ENCODE results near the gene ARHGAP24. TPM values are rescaled to one million over a fixed set of nuclear protein-coding genes. Genes with fewer than 3 reads are reported as not detected.
A peak's percentile ranks its signal among the peaks of the same experiment; 100 is the strongest.

The ARHGAP24 gene
- total and polyA plus RNA-seq, 2 donors (not counting 1 experiment from before 2014, with no cell fraction given) = 48.4 to 141 TPM

GRCh38 chr4:85703096-85703495 lies 228.1 kb downstream of the ARHGAP24 start:
- peaks cover 63 to 64% of the 10 kb centered on the region in 2 donors for H3K4me1 ChIP-seq (ENCODE audit: control insufficient read depth in 2 of 2, insufficient read depth in 2 of 2, low read length in 2 of 2)
- ChIA-PET CTCF (interaction anchor here (1.4 kb wide), 1 partner anchor 45 kb away, joined by 6 read pairs; no protein-coding TSS in a partner anchor), POLR2A (interaction anchor here (1.2 to 1.4 kb wide), 2 partner anchors 14 to 39 kb away, joined by 3 to 4 read pairs; no protein-coding TSS in a partner anchor)
- peak overlapping the region; percentile 69 for H3K4me2 ChIP-seq (replicated peaks; ENCODE audit: low read depth, low read length, poor library complexity, severe bottlenecking)
- H4K20me1 ChIP-seq (ENCODE audit: control insufficient read depth, insufficient read depth, low read length, poor library complexity, severe bottlenecking) = no peaks in the 10 kb centered on the region
- Mint-ChIP-seq H3K4me1 (peaks cover 68% of the 10 kb centered on the region), H3K27me3 (no peaks in the 10 kb centered on the region), H3K4me3 (peak overlapping the region; percentile 76), H3K27ac (peak overlapping the region; percentile 93), H3K9me3 (ENCODE audit: insufficient read depth) (peaks cover 2% of the 10 kb centered on the region)
- peak overlapping the region; percentile 86 to 95 for H3K27ac ChIP-seq (ENCODE audit: low read length in 2 of 2)
- peaks cover 3 to 4% of the 10 kb centered on the region in 2 experiments for H3K36me3 ChIP-seq (replicated peaks in 1 of 2; ENCODE audit: control extremely low read depth in 1 of 2, control insufficient read depth in 1 of 2, extremely low read depth in 1 of 2, insufficient read depth in 2 of 2, low read length in 1 of 2)
- intact Hi-C loops (cut with micrococcal nuclease) = loop anchor here (2.0 to 5.0 kb wide), 3 partner anchors 20 to 96 kb away; no protein-coding TSS in a partner anchor
- H3K4me3 ChIP-seq (ENCODE audit: control extremely low read depth in 1 of 5, extremely low read depth in 1 of 5, insufficient read depth in 1 of 5, low read depth in 2 of 5, low read length in 4 of 5) = peak overlapping the region in 1 of 5 experiments; percentile 21
- H3K9me3 ChIP-seq (ENCODE audit: control extremely low read depth in 1 of 3, control insufficient read depth in 2 of 3, insufficient read depth in 1 of 3, low read length in 2 of 3) = peaks cover 4 to 14% (median 5%) of the 10 kb centered on the region in 3 donors
- ATAC-seq (ENCODE audit: low read depth) (no peak), DNase-seq (peak; percentile 40)
- H3K79me2 ChIP-seq (ENCODE audit: control insufficient read depth, insufficient read depth, low read length) = peaks cover 41% of the 10 kb centered on the region
- peak overlapping the region; percentile 59 for H2AFZ ChIP-seq (ENCODE audit: insufficient read depth, low read depth, low read length, poor library complexity, severe bottlenecking)
- WGBS (ENCODE audit: insufficient coverage) = 0% methylated on average over 1 of the region's 3 CpGs
- TF ChIP-seq CTCF (IDR thresholded peaks at IDR 0.05) (no peak), EZH2 (IDR thresholded peaks at IDR 0.05; ENCODE audit: borderline replicate concordance, insufficient read depth, low read depth, low read length, poor library complexity, severe bottlenecking) (no peak)
- no peaks in the 10 kb centered on the region for H3K27me3 ChIP-seq (replicated peaks in 1 of 4; ENCODE audit: control extremely low read depth in 1 of 4, control insufficient read depth in 3 of 4, insufficient read depth in 4 of 4, low read length in 3 of 4)
- H3K9ac ChIP-seq (ENCODE audit: low read length) = peak overlapping the region; percentile 34

- peaks cover 2 to 7% (median 5%) of the 10 kb centered on the region in 3 donors for H3K9me3 ChIP-seq (ENCODE audit: control extremely low read depth in 1 of 3, control insufficient read depth in 2 of 3, insufficient read depth in 1 of 3, low read length in 2 of 3)
- H4K20me1 ChIP-seq (ENCODE audit: control insufficient read depth, insufficient read depth, low read length, poor library complexity, severe bottlenecking) = no peaks in the 10 kb centered on the region
- Mint-ChIP-seq H3K4me1 (peaks cover 55% of the 10 kb centered on the region), H3K4me3 (peak overlapping the region; percentile 62), H3K27me3 (no peaks in the 10 kb centered on the region), H3K27ac (peak overlapping the region; percentile 70), H3K9me3 (ENCODE audit: insufficient read depth) (peaks cover 2% of the 10 kb centered on the region)
- peaks cover 49% of the 10 kb centered on the region in 2 donors for H3K4me1 ChIP-seq (ENCODE audit: control insufficient read depth in 2 of 2, insufficient read depth in 2 of 2, low read length in 2 of 2)
- CTCF ChIA-PET = interaction anchor here (0.9 kb wide), 1 partner anchor 97 kb away, joined by 3 read pairs; no protein-coding TSS in a partner anchor
- DNase-seq (peak; percentile 57), ATAC-seq (ENCODE audit: low read depth) (peak; percentile 65)
- intact Hi-C loops (cut with micrococcal nuclease) = no loop called here
- H3K4me2 ChIP-seq (replicated peaks; ENCODE audit: low read depth, low read length, poor library complexity, severe bottlenecking) = peak overlapping the region; percentile 70
- no peaks in the 10 kb centered on the region for H3K27me3 ChIP-seq (replicated peaks in 1 of 4; ENCODE audit: control extremely low read depth in 1 of 4, control insufficient read depth in 3 of 4, insufficient read depth in 4 of 4, low read length in 3 of 4)
- H3K27ac ChIP-seq (ENCODE audit: low read length in 2 of 2) = peak overlapping the region; percentile 77 to 87
- peaks cover 35% of the 10 kb centered on the region for H3K79me2 ChIP-seq (ENCODE audit: control insufficient read depth, insufficient read depth, low read length)
- POLR2A ChIA-PET = interaction anchor here (1.4 kb wide), 1 partner anchor 29 kb away, joined by 4 read pairs; no protein-coding TSS in a partner anchor
- H3K36me3 ChIP-seq (replicated peaks in 1 of 2; ENCODE audit: control extremely low read depth in 1 of 2, control insufficient read depth in 1 of 2, extremely low read depth in 1 of 2, insufficient read depth in 2 of 2, low read length in 1 of 2) = peaks cover 3 to 5% of the 10 kb centered on the region in 2 experiments
- H2AFZ ChIP-seq (ENCODE audit: insufficient read depth, low read depth, low read length, poor library complexity, severe bottlenecking) = peak overlapping the region; percentile 73
- H3K9ac ChIP-seq (ENCODE audit: low read length) = peak overlapping the region; percentile 64
- 17% methylated on average over 4 of the region's 5 CpGs for WGBS (ENCODE audit: insufficient coverage)
- no peak for TF ChIP-seq EZH2 (IDR thresholded peaks at IDR 0.05; ENCODE audit: borderline replicate concordance, insufficient read depth, low read depth, low read length, poor library complexity, severe bottlenecking)
- no peak for TF ChIP-seq CTCF (IDR thresholded peaks at IDR 0.05)
- peak overlapping the region in 4 of 5 experiments; percentile 7 to 53 (median 20) for H3K4me3 ChIP-seq (ENCODE audit: control extremely low read depth in 1 of 5, extremely low read depth in 1 of 5, insufficient read depth in 1 of 5, low read depth in 2 of 5, low read length in 4 of 5)
These were observed 232.7 kb downstream of the ARHGAP24 start for GRCh38 chr4:85707611-85708010.
